Measurements from ENCODE around the gene BEX1.

GRCh38 chrX:103107836-103108235 lies 43.9 kb upstream of the BEX1 start:
- TF ChIP-seq, protein P1, sequence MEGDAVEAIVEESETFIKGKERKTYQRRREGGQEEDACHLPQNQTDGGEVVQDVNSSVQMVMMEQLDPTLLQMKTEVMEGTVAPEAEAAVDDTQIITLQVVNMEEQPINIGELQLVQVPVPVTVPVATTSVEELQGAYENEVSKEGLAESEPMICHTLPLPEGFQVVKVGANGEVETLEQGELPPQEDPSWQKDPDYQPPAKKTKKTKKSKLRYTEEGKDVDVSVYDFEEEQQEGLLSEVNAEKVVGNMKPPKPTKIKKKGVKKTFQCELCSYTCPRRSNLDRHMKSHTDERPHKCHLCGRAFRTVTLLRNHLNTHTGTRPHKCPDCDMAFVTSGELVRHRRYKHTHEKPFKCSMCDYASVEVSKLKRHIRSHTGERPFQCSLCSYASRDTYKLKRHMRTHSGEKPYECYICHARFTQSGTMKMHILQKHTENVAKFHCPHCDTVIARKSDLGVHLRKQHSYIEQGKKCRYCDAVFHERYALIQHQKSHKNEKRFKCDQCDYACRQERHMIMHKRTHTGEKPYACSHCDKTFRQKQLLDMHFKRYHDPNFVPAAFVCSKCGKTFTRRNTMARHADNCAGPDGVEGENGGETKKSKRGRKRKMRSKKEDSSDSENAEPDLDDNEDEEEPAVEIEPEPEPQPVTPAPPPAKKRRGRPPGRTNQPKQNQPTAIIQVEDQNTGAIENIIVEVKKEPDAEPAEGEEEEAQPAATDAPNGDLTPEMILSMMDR (IDR thresholded peaks at IDR 0.05): no peak
- TF ChIP-seq EP300 (IDR thresholded peaks at IDR 0.05) (no peak), POLR2A (IDR thresholded peaks at IDR 0.05; ENCODE audit: low read depth) (no peak), POLR2AphosphoS5 (IDR thresholded peaks at IDR 0.05) (no peak)
